Neuronal stem cell (in vitro differentiated cells): Measurements from ENCODE around the gene TMEM63C.

ENCODE experiments used
- DNase-seq: peaks from one replicate; pipeline ENCODE4 v3.0.0-alpha.2; 2013; ENCODE audit warnings: low spot score
- H2AFZ ChIP-seq: one replicate; pipeline ENCODE4 v1.6.1; 2013; ENCODE audit warnings: mild to moderate bottlenecking, low read length, inconsistent platforms
- H2AK5ac ChIP-seq: 2 replicates; pipeline ENCODE4 v1.6.1; 2013; ENCODE audit warnings: low read depth, mild to moderate bottlenecking, inconsistent platforms, low read length, moderate library complexity, mixed read lengths
- H2BK120ac ChIP-seq: 2 replicates; pipeline ENCODE4 v1.6.1; 2013; ENCODE audit warnings: low read depth, mild to moderate bottlenecking, inconsistent platforms, low read length, moderate library complexity, mixed read lengths
- H2BK12ac ChIP-seq: one replicate; pipeline ENCODE4 v1.6.1; 2013; ENCODE audit warnings: low read length, inconsistent platforms
- H2BK15ac ChIP-seq: 2 replicates; pipeline ENCODE4 v1.6.1; 2013; ENCODE audit warnings: mild to moderate bottlenecking, low read length, inconsistent platforms, mixed read lengths
- H2BK5ac ChIP-seq: one replicate; pipeline ENCODE4 v1.6.1; 2013; ENCODE audit warnings: inconsistent platforms, mild to moderate bottlenecking, low read length, moderate library complexity
- H3K14ac ChIP-seq: one replicate; pipeline ENCODE4 v1.6.1; 2013; ENCODE audit warnings: low read length, inconsistent platforms
- H3K18ac ChIP-seq: 2 replicates; pipeline ENCODE4 v1.6.1; 2013; ENCODE audit warnings: low read length, inconsistent platforms
- H3K23ac ChIP-seq: 2 replicates; pipeline ENCODE4 v1.6.1; 2013; ENCODE audit warnings: low read depth, mild to moderate bottlenecking, mixed read lengths, low read length, inconsistent platforms; ENCODE audit not compliant: poor library complexity
- H3K27ac ChIP-seq: replicated peaks from 3 replicates; pipeline ENCODE4 v1.5.1; 2013; ENCODE audit warnings: low read length, inconsistent platforms
- H3K27me3 ChIP-seq, 3 experiments: 2 replicates each; pipeline ENCODE4 v1.6.1; 2013; ENCODE audit warnings: low read length in 3 of 3, mild to moderate bottlenecking in 2 of 3, inconsistent platforms in 1 of 3, low read depth in 1 of 3, mixed read lengths in 1 of 3, moderate library complexity in 1 of 3; ENCODE audit not compliant: control insufficient read depth in 3 of 3, insufficient read depth in 3 of 3
- H3K36me3 ChIP-seq, 2 donors: replicated peaks in 1 of 2; 2 replicates each; pipeline ENCODE4 v1.6.1; 2013; ENCODE audit warnings: low read length in 2 of 2; ENCODE audit not compliant: control insufficient read depth in 2 of 2, insufficient read depth in 2 of 2
- H3K4ac ChIP-seq: 2 replicates; pipeline ENCODE4 v1.6.1; 2013; ENCODE audit warnings: inconsistent platforms, mild to moderate bottlenecking, low read length, moderate library complexity
- H3K4me1 ChIP-seq, 2 donors: 1 replicate in 1 of 2; 2 replicates in 1 of 2; pipeline ENCODE4 v1.6.1; 2013; ENCODE audit warnings: low read length in 2 of 2, low read depth in 1 of 2; ENCODE audit not compliant: control insufficient read depth in 2 of 2, insufficient read depth in 1 of 2
- H3K4me2 ChIP-seq: one replicate; pipeline ENCODE4 v1.6.1; 2013; ENCODE audit warnings: mild to moderate bottlenecking, low read length, inconsistent platforms; ENCODE audit not compliant: insufficient read depth, poor library complexity, severe bottlenecking
- H3K4me3 ChIP-seq, 2 donors: 2 replicates each; pipeline ENCODE4 v1.5.1; 2013; ENCODE audit warnings: low read length in 2 of 2, mild to moderate bottlenecking in 2 of 2, inconsistent platforms in 1 of 2, moderate library complexity in 1 of 2
- H3K79me1 ChIP-seq: one replicate; pipeline ENCODE4 v1.6.1; 2013; ENCODE audit warnings: low read depth, mild to moderate bottlenecking, inconsistent platforms, low read length, moderate library complexity
- H3K9ac ChIP-seq: one replicate; pipeline ENCODE4 v1.6.1; 2013; ENCODE audit warnings: mild to moderate bottlenecking, low read depth, low read length, inconsistent platforms; ENCODE audit not compliant: poor library complexity
- H3K9me3 ChIP-seq, 2 donors: replicated peaks in 1 of 2; 2 replicates each; pipeline versions ENCODE3 to v1.6.1; 2013; ENCODE audit warnings: low read length in 2 of 2, mild to moderate bottlenecking in 2 of 2, inconsistent platforms in 1 of 2, low read depth in 1 of 2, mixed read lengths in 1 of 2, moderate library complexity in 1 of 2; ENCODE audit not compliant: control insufficient read depth in 2 of 2, insufficient read depth in 1 of 2
- H4K8ac ChIP-seq: one replicate; pipeline ENCODE4 v1.6.1; 2013; ENCODE audit warnings: low read depth, mild to moderate bottlenecking, inconsistent platforms, low read length, moderate library complexity
- H4K91ac ChIP-seq: one replicate; pipeline ENCODE4 v1.6.1; 2013; ENCODE audit warnings: low read length, low read depth, mild to moderate bottlenecking, inconsistent platforms; ENCODE audit not compliant: poor library complexity
- WGBS, 2 donors: extraction: QIAGEN DNeasy Blood & Tissue Kit; methylation state at CpG; one replicate each; pipeline ENCODE4 v1.1.7; 2013; ENCODE audit warnings: missing lambda C conversion rate in 2 of 2, mixed read lengths in 1 of 2; ENCODE audit not compliant: insufficient read length in 2 of 2, insufficient replicate concordance in 1 of 2; ENCODE audit errors: extremely low coverage in 2 of 2; 5-methylcytosine and 5-hydroxymethylcytosine counted together

TMEM63C gene

GRCh38 chr14:77139540-77140358 lies 41.8 kb upstream of the TMEM63C start:
- H4K91ac ChIP-seq = no peak overlapping the region
- H3K4me1 ChIP-seq = peaks cover 10 to 17% of the 10 kb centered on the region in 2 donors
- H3K36me3 ChIP-seq = no peaks in the 10 kb centered on the region
- WGBS, 2 donors = no CpG with 5 or more reads among the region's 52 CpGs
- DNase-seq = peak; percentile 60
- peak overlapping the region; percentile 13 for H3K18ac ChIP-seq
- no peak overlapping the region for H2BK12ac ChIP-seq
- H3K14ac ChIP-seq = no peak overlapping the region
- H3K27me3 ChIP-seq = peaks cover 8 to 51% (median 30%) of the 10 kb centered on the region in 3 experiments
- no peak overlapping the region for H2BK5ac ChIP-seq
- no peak overlapping the region for H2BK15ac ChIP-seq
- H3K9me3 ChIP-seq = no peaks in the 10 kb centered on the region
- H4K8ac ChIP-seq = no peak overlapping the region
- peak overlapping the region; percentile 55 to 57 for H3K4me3 ChIP-seq
- H3K79me1 ChIP-seq = no peaks in the 10 kb centered on the region
- H3K9ac ChIP-seq = peak overlapping the region; percentile 44
- peak overlapping the region; percentile 97 for H2AFZ ChIP-seq
- H3K4ac ChIP-seq = no peak overlapping the region
- peak overlapping the region; percentile 92 for H3K4me2 ChIP-seq
- no peak overlapping the region for H2BK120ac ChIP-seq
- no peak overlapping the region for H3K27ac ChIP-seq
- no peak overlapping the region for H2AK5ac ChIP-seq
- H3K23ac ChIP-seq = peak overlapping the region; percentile 77

- Histone ChIP-seq H3K36me3 (no peaks in the 10 kb centered on the region), H2BK15ac (no peak overlapping the region), H2BK12ac (no peak overlapping the region), H2BK120ac (no peak overlapping the region), H2BK5ac (no peak overlapping the region), H4K8ac (no peak overlapping the region), H3K23ac (no peak overlapping the region), H4K91ac (no peak overlapping the region), H3K27ac (no peak overlapping the region), H3K9me3 (no peaks in the 10 kb centered on the region), H3K9ac (peak overlapping the region; percentile 56), H3K27me3 (peaks cover 8 to 51% (median 31%) of the 10 kb centered on the region in 3 experiments), H3K79me1 (no peaks in the 10 kb centered on the region), H3K18ac (peak overlapping the region; percentile 42), H3K4me3 (peak overlapping the region; percentile 55 to 81), H2AFZ (peak overlapping the region; percentile 97), H3K4ac (no peak overlapping the region), H3K4me2 (peak overlapping the region; percentile 92), H2AK5ac (no peak overlapping the region), H3K4me1 (peaks cover 10 to 17% of the 10 kb centered on the region in 2 donors), H3K14ac (no peak overlapping the region)
- no CpG with 5 or more reads among the region's 67 CpGs for WGBS, 2 donors
- DNase-seq = no peak
Measured at GRCh38 chr14:77140359-77141213, 41.0 kb upstream of the TMEM63C start.

- no CpG with 5 or more reads among the region's 77 CpGs for WGBS, 2 donors
- no peaks in the 10 kb centered on the region for H3K36me3 ChIP-seq
- H4K91ac ChIP-seq = no peak within 1 kb of the TSS
- no peak within 1 kb of the TSS for H3K14ac ChIP-seq
- no peak within 1 kb of the TSS for H2AK5ac ChIP-seq
- no peak within 1 kb of the TSS for H3K4ac ChIP-seq
- H3K9me3 ChIP-seq = no peaks in the 10 kb centered on the region
- no peak within 1 kb of the TSS for H4K8ac ChIP-seq
- H3K18ac ChIP-seq = peak within 1 kb of the TSS; percentile 77
- peaks cover 10 to 19% of the 10 kb centered on the region in 2 donors for H3K4me1 ChIP-seq
- H2AFZ ChIP-seq = peak within 1 kb of the TSS; percentile 97
- no peak within 1 kb of the TSS for H2BK5ac ChIP-seq
- peak; percentile 82 for DNase-seq
- H2BK12ac ChIP-seq = no peak within 1 kb of the TSS
- H3K4me2 ChIP-seq = peak within 1 kb of the TSS; percentile 92
- no peak within 1 kb of the TSS for H2BK15ac ChIP-seq
- H3K79me1 ChIP-seq = no peaks in the 10 kb centered on the region
- peak within 1 kb of the TSS; percentile 82 for H3K9ac ChIP-seq
- H3K27ac ChIP-seq = no peak within 1 kb of the TSS
- H3K23ac ChIP-seq = peak within 1 kb of the TSS; percentile 48
- peaks cover 8 to 54% (median 39%) of the 10 kb centered on the region in 3 experiments for H3K27me3 ChIP-seq
- H3K4me3 ChIP-seq = peak within 1 kb of the TSS; percentile 55 to 81
- no peak within 1 kb of the TSS for H2BK120ac ChIP-seq
Measured at GRCh38 chr14:77141214-77142004, 40.2 kb upstream of the TMEM63C start, which contains the start of gene ZDHHC22. Gene ZDHHC22 (minus strand): TSS chr14:77141791. CDS start chr14:77139738, 2,053 bp downstream.
